Mesothelial cell of epicardium (in vitro differentiated cells): ENCODE data around the gene GRB10. TPM values are rescaled to one million over a fixed set of nuclear protein-coding genes. Genes with fewer than 3 reads are reported as not detected.

ENCODE experiments used
- DNase-seq, 2 experiments: peaks; one replicate each; pipeline ENCODE4 v3.0.0; 2021; ENCODE audit warnings: low spot score in 2 of 2; ENCODE audit not compliant: unreplicated experiment in 2 of 2
- H3K27ac Mint-ChIP-seq: 2 replicates; pipeline ENCODE4 v1.8.0; 2021; ENCODE audit warnings: mixed read lengths
- H3K27me3 Mint-ChIP-seq: 2 replicates; pipeline ENCODE4 v1.8.0; 2021; ENCODE audit warnings: low read depth, mixed read lengths
- H3K36me3 Mint-ChIP-seq: 2 replicates; pipeline ENCODE4 v1.8.0; 2021; ENCODE audit warnings: mixed read lengths
- H3K4me1 Mint-ChIP-seq: 2 replicates; pipeline ENCODE4 v1.8.0; 2021; ENCODE audit warnings: mixed read lengths
- H3K4me3 Mint-ChIP-seq: 2 replicates; pipeline ENCODE4 v1.8.0; 2021; ENCODE audit warnings: mild to moderate bottlenecking, moderate library complexity, mixed read lengths
- H3K9me3 Mint-ChIP-seq: 2 replicates; pipeline ENCODE4 v1.8.0; 2021; ENCODE audit warnings: mixed read lengths
- CTCF ChIP-seq: fragments of 200-600 bp; sonication (generic); IDR thresholded peaks from one replicate; pipeline ENCODE4 v1.5.0; 2021; ENCODE audit warnings: antibody characterized with exemption; ENCODE audit not compliant: unreplicated experiment
- total RNA-seq: library from RNA; stranded (reverse); gene quantifications from 3 replicates; pipeline ENCODE4 v1.2.1, GENCODE V29; 2021

Gene GRB10
- total RNA-seq, 1 donor from 2014 or later: 59.2 TPM

- peaks cover 4% of the 10 kb centered on the region for H3K9me3 Mint-ChIP-seq
- H3K36me3 Mint-ChIP-seq: peaks cover 6% of the 10 kb centered on the region
- no peak for TF ChIP-seq CTCF
- no peak overlapping the region for H3K27ac Mint-ChIP-seq
- no peak for DNase-seq
- no peaks in the 10 kb centered on the region for H3K27me3 Mint-ChIP-seq
- peaks cover 11% of the 10 kb centered on the region for H3K4me1 Mint-ChIP-seq
- H3K4me3 Mint-ChIP-seq: no peak overlapping the region
These were observed 94.5 kb downstream of the GRB10 start for GRCh38 chr7:50688226-50688590.

DNA sequence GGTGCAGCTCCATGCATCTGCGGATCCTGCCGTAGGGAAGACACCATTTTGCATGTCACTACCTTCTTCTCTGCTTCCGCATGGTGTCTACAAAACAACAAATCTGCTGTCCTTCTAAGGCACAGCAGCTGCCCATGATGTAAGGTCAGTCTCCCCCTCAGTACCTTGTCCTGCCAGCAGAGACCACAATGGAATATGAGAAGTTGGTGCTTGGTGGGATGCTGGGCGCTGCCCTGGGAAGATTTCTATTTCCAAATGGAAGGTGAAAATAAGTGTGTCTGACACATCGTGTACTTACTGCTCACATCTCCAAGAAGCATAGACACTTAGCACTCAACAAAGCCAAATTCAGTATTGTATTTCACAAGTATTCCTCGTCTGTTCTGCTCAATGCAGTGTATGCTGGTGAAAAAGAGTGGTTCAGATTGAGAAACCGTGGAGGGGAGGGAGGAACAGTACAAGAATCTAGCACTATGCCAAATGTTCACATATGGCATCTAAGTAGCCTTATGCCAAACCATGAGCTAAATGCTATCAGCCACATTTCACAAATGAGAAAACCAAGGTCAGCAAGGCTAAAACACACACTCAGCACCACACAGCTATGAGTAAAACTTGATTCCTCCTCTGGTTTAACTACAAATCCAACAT is 95.0 kb downstream of the GRB10 start:
- no peak for TF ChIP-seq CTCF
- Mint-ChIP-seq H3K4me1 (peaks cover 11% of the 10 kb centered on the region), H3K9me3 (peaks cover 4% of the 10 kb centered on the region), H3K36me3 (peaks cover 6% of the 10 kb centered on the region), H3K27me3 (no peaks in the 10 kb centered on the region), H3K4me3 (no peak overlapping the region), H3K27ac (no peak overlapping the region)
- DNase-seq: no peak

DNA sequence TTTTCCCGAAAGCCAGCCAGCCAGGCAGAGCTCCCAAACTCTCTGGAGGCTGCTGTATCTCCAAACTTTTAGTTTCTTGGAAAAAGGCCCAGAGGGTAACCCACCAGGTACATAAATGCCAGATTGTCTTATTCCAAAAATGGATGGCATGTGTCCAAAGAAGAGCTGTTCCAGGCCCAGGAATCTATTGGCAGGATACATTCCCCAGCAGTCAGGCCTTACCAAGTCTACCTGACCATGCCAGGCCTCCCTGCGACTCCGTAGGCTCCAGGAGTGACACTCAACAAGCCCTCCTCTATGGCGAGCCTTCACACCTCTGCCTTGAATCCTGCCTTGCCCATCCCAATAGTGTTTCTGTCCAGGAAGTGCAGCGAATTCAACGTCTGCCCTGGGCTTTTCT is 95.6 kb downstream of the GRB10 start:
- no peak overlapping the region for H3K4me3 Mint-ChIP-seq
- peaks cover 4% of the 10 kb centered on the region for H3K9me3 Mint-ChIP-seq
- H3K36me3 Mint-ChIP-seq: peaks cover 6% of the 10 kb centered on the region
- no peaks in the 10 kb centered on the region for H3K27me3 Mint-ChIP-seq
- no peak overlapping the region for H3K27ac Mint-ChIP-seq
- H3K4me1 Mint-ChIP-seq: peaks cover 11% of the 10 kb centered on the region
- no peak for DNase-seq
- no peak for TF ChIP-seq CTCF

- no peak for DNase-seq
- Mint-ChIP-seq H3K27ac (peak overlapping the region; percentile 47), H3K4me3 (no peak overlapping the region), H3K9me3 (peaks cover 4% of the 10 kb centered on the region), H3K36me3 (peaks cover 6% of the 10 kb centered on the region), H3K4me1 (peaks cover 13% of the 10 kb centered on the region), H3K27me3 (no peaks in the 10 kb centered on the region)
- TF ChIP-seq CTCF: no peak
These were observed 97.3 kb downstream of the GRB10 start for GRCh38 chr7:50685135-50686065.

DNA sequence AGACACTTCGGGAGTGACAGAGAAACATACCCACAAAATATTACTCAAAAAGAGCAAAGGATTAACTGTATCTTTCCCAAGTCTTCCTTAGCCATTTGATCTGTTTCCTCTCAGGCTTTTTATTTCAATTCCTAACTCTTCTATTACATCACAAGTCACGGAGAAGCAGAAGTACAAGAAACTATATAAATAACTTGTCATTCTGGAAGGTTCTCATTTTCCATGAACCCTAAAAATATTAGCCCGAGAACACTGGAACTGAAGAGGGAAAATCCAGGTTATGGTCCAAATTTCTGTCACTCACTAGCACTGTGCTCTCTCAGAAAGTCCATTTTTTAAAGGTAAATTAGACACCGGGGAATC is 98.0 kb downstream of the GRB10 start:
- Mint-ChIP-seq H3K27ac (peak overlapping the region; percentile 39), H3K4me1 (peaks cover 13% of the 10 kb centered on the region), H3K9me3 (peaks cover 4% of the 10 kb centered on the region), H3K4me3 (no peak overlapping the region), H3K27me3 (no peaks in the 10 kb centered on the region), H3K36me3 (peaks cover 6% of the 10 kb centered on the region)
- DNase-seq: no peak
- TF ChIP-seq CTCF: no peak
